Measurements from ENCODE around the gene MTCL3.

The MTCL3 gene

DNA sequence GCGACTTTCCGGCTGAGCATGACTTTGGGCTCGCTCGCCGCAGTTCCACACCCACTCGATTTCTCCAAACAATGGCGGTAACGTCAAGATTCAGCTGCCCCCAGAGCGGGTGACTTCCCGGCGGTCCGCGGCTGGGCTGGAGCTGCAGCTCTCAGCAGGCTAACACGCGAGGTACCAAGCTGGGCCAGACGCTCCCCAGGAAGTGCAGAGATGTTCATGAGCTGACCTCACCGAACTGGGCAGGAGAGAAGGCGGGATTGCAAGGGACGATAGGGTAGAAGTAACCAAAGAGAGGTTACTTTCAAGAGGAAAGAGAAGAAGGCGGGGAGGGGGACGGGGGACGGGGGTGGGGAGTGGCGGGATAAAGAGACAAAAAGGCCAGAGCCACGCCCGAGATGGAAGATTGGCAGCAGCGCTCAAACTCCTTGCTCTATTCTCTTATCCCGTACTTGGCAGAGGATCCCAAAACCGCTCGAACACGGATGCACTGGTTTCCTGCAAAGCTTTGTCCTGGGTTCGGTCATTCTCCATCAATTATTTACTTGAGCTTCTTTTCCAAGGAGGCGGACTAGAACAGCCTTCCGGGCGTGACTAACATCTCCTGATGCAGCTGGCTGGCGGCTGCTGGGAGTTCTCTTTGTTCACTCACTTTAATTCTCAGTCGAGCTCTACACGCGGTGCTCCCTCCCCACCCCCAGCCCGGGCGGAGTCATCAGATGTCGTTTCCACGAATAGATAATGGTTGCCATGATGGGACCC, at the start of gene MTCL3:
Gene MTCL3, minus strand, starts transcription at position 626 of the 759 bp plus-strand sequence.
- WGBS = under 1% methylated on average over 42 of the region's 42 CpGs
- no peaks in the 10 kb centered on the region for H3K36me3 ChIP-seq (ENCODE audit: insufficient read depth, low read length)
- peaks cover 27% of the 10 kb centered on the region for H3K27me3 ChIP-seq (ENCODE audit: insufficient read depth, low read length)
- peak within 1 kb of the TSS; percentile 81 for H3K4me3 ChIP-seq (ENCODE audit: low read length)
- H3K9ac ChIP-seq (ENCODE audit: low read depth, low read length) = peak within 1 kb of the TSS; percentile 79
- H3K9me3 ChIP-seq (ENCODE audit: insufficient read depth, low read depth, low read length) = no peaks in the 10 kb centered on the region
- H3K4me1 ChIP-seq (ENCODE audit: insufficient read depth, low read length) = peaks cover 17% of the 10 kb centered on the region
- peak within 1 kb of the TSS; percentile 33; the same call in 1 of the 2 replicates for H3K27ac ChIP-seq (ENCODE audit: low read depth, low read length)

DNA sequence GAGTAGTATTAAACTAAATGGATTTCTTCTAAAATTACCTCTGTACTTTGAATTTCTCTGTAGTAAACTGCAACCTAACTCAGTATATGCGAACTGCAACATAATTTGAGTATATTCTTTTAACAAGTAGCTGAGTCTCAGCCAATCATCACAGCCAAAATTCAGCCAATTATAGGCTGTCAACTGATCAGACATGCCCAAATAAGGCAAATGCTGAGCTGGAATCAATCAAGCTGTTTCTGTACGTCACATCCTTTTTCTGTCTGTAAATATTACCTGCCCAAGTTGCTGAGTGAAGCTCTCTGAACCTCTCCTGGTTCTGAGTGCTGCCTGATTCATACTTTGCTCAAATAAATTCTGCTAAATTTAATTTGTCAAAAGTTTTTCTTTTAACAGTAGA, 48.3 kb upstream of the MTCL3 start:
- Histone ChIP-seq H3K9me3 (ENCODE audit: insufficient read depth, low read depth, low read length) (no peaks in the 10 kb centered on the region), H3K27ac (ENCODE audit: low read depth, low read length) (no peak overlapping the region), H3K9ac (ENCODE audit: low read depth, low read length) (no peak overlapping the region), H3K36me3 (ENCODE audit: insufficient read depth, low read length) (no peaks in the 10 kb centered on the region), H3K4me3 (ENCODE audit: low read length) (no peak overlapping the region), H3K4me1 (ENCODE audit: insufficient read depth, low read length) (no peaks in the 10 kb centered on the region), H3K27me3 (ENCODE audit: insufficient read depth, low read length) (no peaks in the 10 kb centered on the region)
- 95% methylated on average over 2 of the region's 2 CpGs for WGBS

DNA sequence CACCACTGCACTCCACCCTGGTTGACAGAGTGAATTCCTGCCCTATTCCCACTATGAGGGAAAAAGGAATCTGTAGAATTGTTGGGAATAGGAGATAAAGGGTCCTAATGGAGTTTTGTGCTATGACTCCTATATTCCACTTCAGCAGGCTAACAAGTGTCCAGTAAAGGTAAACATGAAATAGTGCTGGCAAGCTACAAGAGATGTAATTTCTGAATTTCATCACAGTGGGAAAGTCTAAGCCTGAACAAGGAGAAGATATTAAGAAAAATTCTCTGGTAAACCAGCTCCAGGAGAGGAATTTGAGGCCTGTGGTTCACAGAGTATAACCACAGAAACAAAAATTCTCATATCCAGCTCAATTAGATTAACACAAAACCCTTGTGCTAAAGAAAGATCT, 47.5 kb upstream of the MTCL3 start:
- no peaks in the 10 kb centered on the region for H3K27me3 ChIP-seq (ENCODE audit: insufficient read depth, low read length)
- no peak overlapping the region for H3K27ac ChIP-seq (ENCODE audit: low read depth, low read length)
- no peaks in the 10 kb centered on the region for H3K4me1 ChIP-seq (ENCODE audit: insufficient read depth, low read length)
- no peaks in the 10 kb centered on the region for H3K36me3 ChIP-seq (ENCODE audit: insufficient read depth, low read length)
- H3K4me3 ChIP-seq (ENCODE audit: low read length) = no peak overlapping the region
- H3K9ac ChIP-seq (ENCODE audit: low read depth, low read length) = no peak overlapping the region
- H3K9me3 ChIP-seq (ENCODE audit: insufficient read depth, low read depth, low read length) = no peaks in the 10 kb centered on the region

DNA sequence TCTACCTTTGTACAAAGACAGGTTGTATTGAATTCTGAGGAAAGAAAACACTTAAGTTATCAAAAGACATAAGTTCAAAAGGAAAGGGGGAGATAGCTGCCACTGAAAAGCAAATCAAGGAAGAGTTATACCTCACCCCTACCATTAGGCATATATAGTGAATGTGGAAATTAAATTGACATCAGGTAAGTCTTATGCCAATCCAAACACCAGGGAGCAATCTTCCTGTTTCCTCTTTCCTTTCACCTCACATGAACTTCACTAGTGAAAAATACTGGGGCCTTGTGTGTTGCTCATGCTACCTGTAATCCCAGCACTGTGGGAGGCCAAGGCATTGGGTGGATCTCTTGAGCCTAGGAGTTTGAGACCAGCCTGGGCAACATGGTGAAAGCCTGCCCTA, 47.0 kb upstream of the MTCL3 start:
- H3K4me3 ChIP-seq (ENCODE audit: low read length) = no peak overlapping the region
- no peaks in the 10 kb centered on the region for H3K9me3 ChIP-seq (ENCODE audit: insufficient read depth, low read depth, low read length)
- no peak overlapping the region for H3K27ac ChIP-seq (ENCODE audit: low read depth, low read length)
- H3K36me3 ChIP-seq (ENCODE audit: insufficient read depth, low read length) = no peaks in the 10 kb centered on the region
- no peaks in the 10 kb centered on the region for H3K27me3 ChIP-seq (ENCODE audit: insufficient read depth, low read length)
- no peak overlapping the region for H3K9ac ChIP-seq (ENCODE audit: low read depth, low read length)
- no peaks in the 10 kb centered on the region for H3K4me1 ChIP-seq (ENCODE audit: insufficient read depth, low read length)

DNA sequence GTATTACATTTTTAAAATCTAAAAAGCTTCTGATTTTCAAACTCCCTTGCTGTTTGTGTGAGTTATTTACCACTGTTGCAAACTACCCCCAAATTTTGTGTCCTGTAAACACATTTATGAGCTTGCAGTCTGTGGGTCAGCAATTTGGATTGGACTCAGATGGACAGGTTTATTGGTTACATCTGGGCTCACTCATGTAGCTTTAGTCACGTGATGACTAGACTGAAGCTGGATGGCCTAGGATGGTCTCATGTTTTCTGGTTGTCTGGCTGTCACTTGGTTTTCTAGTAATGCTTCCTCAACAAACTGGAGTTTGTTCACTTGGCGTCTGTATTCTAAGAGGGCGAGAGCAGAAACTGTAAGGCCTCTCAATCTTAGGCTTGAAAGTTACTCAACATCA, 45.6 kb upstream of the MTCL3 start:
- 92% methylated on average over 3 of the region's 3 CpGs for WGBS
- Histone ChIP-seq H3K9me3 (ENCODE audit: insufficient read depth, low read depth, low read length) (no peaks in the 10 kb centered on the region), H3K9ac (ENCODE audit: low read depth, low read length) (no peak overlapping the region)

DNA sequence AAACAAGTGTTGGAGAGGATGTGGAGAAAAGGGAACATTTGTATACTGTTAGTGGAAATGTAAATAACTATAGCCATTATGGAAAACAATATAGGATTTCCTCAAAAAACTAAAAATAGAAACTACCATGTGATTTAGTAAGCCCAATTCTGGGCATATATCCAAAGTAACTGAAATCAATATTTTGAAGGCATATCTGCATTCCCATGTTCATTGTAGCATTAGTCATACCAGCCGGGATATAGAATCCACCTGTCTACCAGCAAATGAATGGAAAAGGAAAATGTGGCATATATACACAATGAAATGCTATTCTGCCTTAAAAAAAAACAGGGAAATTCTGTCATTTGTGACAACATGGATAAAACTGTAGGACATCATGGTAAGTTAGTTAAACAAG, 42.5 kb upstream of the MTCL3 start:
- Histone ChIP-seq H3K9ac (ENCODE audit: low read depth, low read length) (no peak overlapping the region), H3K9me3 (ENCODE audit: insufficient read depth, low read depth, low read length) (no peaks in the 10 kb centered on the region), H3K36me3 (ENCODE audit: insufficient read depth, low read length) (no peaks in the 10 kb centered on the region), H3K4me3 (ENCODE audit: low read length) (no peak overlapping the region), H3K27me3 (ENCODE audit: insufficient read depth, low read length) (no peaks in the 10 kb centered on the region), H3K27ac (ENCODE audit: low read depth, low read length) (no peak overlapping the region), H3K4me1 (ENCODE audit: insufficient read depth, low read length) (no peaks in the 10 kb centered on the region)
- WGBS = 100% methylated on average over 1 of the region's 1 CpG

More for the DNA sequence above, 45.6 kb upstream of the MTCL3 start:
- Histone ChIP-seq H3K27ac (ENCODE audit: low read depth, low read length) (no peak overlapping the region), H3K4me3 (ENCODE audit: low read length) (no peak overlapping the region), H3K36me3 (ENCODE audit: insufficient read depth, low read length) (no peaks in the 10 kb centered on the region), H3K4me1 (ENCODE audit: insufficient read depth, low read length) (no peaks in the 10 kb centered on the region), H3K27me3 (ENCODE audit: insufficient read depth, low read length) (no peaks in the 10 kb centered on the region)

DNA sequence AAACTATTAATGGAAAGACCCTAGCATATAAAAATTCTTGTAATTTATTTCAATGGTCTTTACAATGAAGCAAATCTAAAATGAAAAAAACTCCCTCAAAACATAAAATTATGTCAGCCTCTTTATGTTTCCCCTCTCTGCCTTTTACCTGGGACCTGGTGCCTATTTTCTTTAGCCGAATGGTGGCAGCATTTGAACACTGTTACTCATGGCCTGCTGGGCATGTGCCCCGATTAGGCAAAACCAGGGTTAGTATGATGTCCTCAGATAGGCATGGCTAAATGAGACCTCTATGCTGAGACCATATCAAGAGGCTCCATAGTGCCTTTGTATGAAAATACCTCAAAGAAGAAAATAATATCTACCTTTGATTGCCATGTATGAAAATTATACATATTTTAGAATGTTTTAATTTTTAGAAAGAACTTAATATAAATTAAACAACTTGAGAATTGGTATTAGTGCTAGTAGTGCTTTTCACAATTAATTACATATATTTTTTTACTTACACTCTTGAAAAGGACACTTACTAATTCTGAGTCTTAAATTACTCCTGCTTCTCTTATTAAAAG, 35.4 kb upstream of the MTCL3 start:
- no peaks in the 10 kb centered on the region for H3K4me1 ChIP-seq (ENCODE audit: insufficient read depth, low read length)
- no peaks in the 10 kb centered on the region for H3K9me3 ChIP-seq (ENCODE audit: insufficient read depth, low read depth, low read length)
- no peak overlapping the region for H3K4me3 ChIP-seq (ENCODE audit: low read length)
- no peak overlapping the region for H3K27ac ChIP-seq (ENCODE audit: low read depth, low read length)
- H3K27me3 ChIP-seq (ENCODE audit: insufficient read depth, low read length) = no peaks in the 10 kb centered on the region
- H3K9ac ChIP-seq (ENCODE audit: low read depth, low read length) = no peak overlapping the region
- no peaks in the 10 kb centered on the region for H3K36me3 ChIP-seq (ENCODE audit: insufficient read depth, low read length)
- 33% methylated on average over 2 of the region's 2 CpGs for WGBS

DNA sequence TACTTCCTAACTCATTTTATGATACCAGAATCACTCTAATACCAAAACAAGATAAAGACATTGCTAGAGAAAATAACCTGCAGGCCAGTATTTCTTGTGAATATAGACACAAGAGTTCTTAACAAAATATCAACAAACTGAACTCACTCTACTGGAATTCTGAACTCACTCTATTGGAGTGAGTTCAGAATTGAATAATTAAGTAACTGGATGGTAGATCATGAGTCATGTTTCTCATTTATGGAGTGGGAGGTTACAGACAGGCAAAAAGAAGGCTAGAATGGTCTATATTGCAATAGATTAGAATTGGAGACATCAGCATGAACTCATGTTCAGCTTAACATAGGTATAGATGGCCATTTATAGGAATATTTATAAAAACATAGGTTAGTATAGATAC, 31.3 kb upstream of the MTCL3 start:
- Histone ChIP-seq H3K27ac (ENCODE audit: low read depth, low read length) (no peak overlapping the region), H3K27me3 (ENCODE audit: insufficient read depth, low read length) (no peaks in the 10 kb centered on the region), H3K36me3 (ENCODE audit: insufficient read depth, low read length) (no peaks in the 10 kb centered on the region), H3K4me1 (ENCODE audit: insufficient read depth, low read length) (no peaks in the 10 kb centered on the region), H3K9me3 (ENCODE audit: insufficient read depth, low read depth, low read length) (no peaks in the 10 kb centered on the region), H3K9ac (ENCODE audit: low read depth, low read length) (no peak overlapping the region), H3K4me3 (ENCODE audit: low read length) (no peak overlapping the region)

DNA sequence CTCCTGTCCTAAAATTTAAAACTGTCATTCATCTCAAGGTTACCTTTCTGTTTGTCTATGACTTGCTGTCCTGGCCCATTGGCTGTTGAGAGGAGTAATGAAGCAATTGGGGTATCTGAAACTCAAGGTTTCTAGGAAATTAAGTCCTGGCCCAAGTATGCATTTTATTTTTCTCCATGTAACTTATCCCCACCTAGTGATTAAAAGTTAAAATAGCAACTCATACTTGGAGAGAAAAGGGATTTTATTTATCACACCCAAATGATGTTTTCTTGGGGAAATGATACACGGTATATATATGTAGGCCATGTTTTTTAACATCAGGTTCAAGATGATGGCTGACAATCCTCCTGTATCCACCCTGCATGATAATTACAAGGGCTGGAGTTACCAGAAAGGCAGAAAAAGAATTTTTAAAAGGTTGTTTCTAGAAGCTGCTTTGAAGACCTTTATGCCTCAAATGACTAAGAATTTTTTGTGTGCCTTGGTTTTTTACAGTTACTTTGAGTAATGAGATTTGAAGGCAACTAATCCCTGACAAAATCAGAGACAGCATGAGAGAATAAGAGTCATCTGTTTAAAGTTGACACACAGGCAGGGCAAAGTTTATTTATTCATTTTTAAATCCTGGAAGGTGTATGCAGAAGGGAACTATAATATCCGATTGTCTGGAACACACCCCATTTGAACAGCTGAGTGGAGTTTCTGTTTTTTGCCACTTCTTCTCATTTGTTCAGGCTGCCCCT, 28.9 kb upstream of the MTCL3 start:
- no peak overlapping the region for H3K9ac ChIP-seq (ENCODE audit: low read depth, low read length)
- no peaks in the 10 kb centered on the region for H3K4me1 ChIP-seq (ENCODE audit: insufficient read depth, low read length)
- WGBS = 100% methylated on average over 1 of the region's 2 CpGs

DNA sequence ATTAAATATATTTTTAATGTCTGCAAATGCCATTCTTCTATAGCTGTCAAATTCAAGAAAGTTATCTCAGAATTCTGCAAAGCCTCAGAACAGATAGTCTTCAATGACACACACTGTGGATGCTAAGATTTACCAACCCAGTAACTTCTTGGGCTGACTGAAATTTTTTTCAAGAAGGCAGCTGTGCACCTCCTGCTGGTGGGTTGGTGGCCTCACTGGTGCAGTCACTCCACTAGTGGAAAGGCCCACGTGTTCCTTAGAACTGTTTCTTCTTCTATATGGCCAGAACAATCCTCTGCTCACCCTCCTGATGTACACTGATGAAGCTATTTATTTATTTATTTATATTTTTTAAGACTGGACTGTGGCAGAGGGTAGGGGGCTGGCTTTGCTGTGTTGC, 28.1 kb upstream of the MTCL3 start:
- Histone ChIP-seq H3K9me3 (ENCODE audit: insufficient read depth, low read depth, low read length) (no peaks in the 10 kb centered on the region), H3K4me1 (ENCODE audit: insufficient read depth, low read length) (no peaks in the 10 kb centered on the region), H3K27me3 (ENCODE audit: insufficient read depth, low read length) (no peaks in the 10 kb centered on the region), H3K4me3 (ENCODE audit: low read length) (no peak overlapping the region), H3K36me3 (ENCODE audit: insufficient read depth, low read length) (no peaks in the 10 kb centered on the region), H3K27ac (ENCODE audit: low read depth, low read length) (no peak overlapping the region), H3K9ac (ENCODE audit: low read depth, low read length) (no peak overlapping the region)
- 41% methylated on average over 1 of the region's 1 CpG for WGBS

More for the DNA sequence above, 28.9 kb upstream of the MTCL3 start:
- Histone ChIP-seq H3K9me3 (ENCODE audit: insufficient read depth, low read depth, low read length) (no peaks in the 10 kb centered on the region), H3K27me3 (ENCODE audit: insufficient read depth, low read length) (no peaks in the 10 kb centered on the region), H3K27ac (ENCODE audit: low read depth, low read length) (no peak overlapping the region), H3K4me3 (ENCODE audit: low read length) (no peak overlapping the region), H3K36me3 (ENCODE audit: insufficient read depth, low read length) (no peaks in the 10 kb centered on the region)

DNA sequence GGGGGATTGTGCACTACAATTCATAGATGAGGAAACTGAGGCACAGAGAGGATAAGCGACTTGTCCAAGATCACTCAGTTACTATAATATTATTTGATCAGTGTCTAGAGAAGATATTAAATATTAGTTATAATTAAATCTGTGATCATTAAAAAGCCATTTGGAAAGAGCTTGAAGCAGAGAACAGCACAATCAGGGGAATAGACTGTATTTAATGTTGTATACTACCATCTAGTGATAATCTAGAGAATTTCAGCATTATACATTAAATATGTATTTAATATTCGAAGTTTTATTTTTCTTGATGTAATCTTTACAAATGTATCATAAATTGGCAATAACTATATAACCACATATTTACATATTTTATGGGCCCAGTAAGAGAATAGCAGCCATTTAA, 20.1 kb upstream of the MTCL3 start:
- Histone ChIP-seq H3K27ac (ENCODE audit: low read depth, low read length) (no peak overlapping the region), H3K4me1 (ENCODE audit: insufficient read depth, low read length) (no peaks in the 10 kb centered on the region), H3K27me3 (ENCODE audit: insufficient read depth, low read length) (no peaks in the 10 kb centered on the region), H3K4me3 (ENCODE audit: low read length) (no peak overlapping the region), H3K9ac (ENCODE audit: low read depth, low read length) (no peak overlapping the region), H3K36me3 (ENCODE audit: insufficient read depth, low read length) (no peaks in the 10 kb centered on the region), H3K9me3 (ENCODE audit: insufficient read depth, low read depth, low read length) (no peaks in the 10 kb centered on the region)
- no CpG with 5 or more reads among the region's 2 CpGs for WGBS

Measured in HUES64 (cell line).